ENCODE measurements around the gene PITPNM3. TPM values are rescaled to one million over a fixed set of nuclear protein-coding genes. Genes with fewer than 3 reads are reported as not detected.

PITPNM3 gene
- total RNA-seq, 1 experiment from 2014 or later, result 4.2 TPM

DNA sequence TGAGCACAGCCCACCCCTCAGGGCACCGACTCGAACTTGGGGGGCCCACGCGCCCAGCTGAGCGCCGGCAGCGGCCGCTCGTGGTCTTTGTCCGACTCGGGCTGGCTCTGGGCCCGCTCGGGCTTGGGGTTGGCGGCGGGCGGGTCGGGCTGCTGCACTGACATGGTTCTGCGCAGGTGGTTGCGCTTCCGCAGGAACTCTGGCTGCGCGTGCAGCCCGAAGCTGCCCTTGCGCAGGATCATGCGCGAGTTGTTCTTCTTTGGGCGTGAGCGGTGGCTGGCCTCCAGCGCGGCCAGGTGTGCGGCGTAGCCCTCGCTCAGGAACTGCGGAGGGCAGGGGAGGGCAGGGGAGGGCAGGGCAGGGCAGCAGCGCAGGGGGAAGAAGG, 101.0 kb downstream of the PITPNM3 start:
- ChIA-PET CTCF (interaction anchor here (0.9 kb wide), 1 partner anchor 193 kb away, joined by 3 read pairs; no protein-coding TSS in a partner anchor), POLR2A (no interaction called here), RAD21 (ENCODE audit: low non-redundant PET in 1 of 2, low total read pairs in 2 of 2, uncharacterized antibody in 2 of 2, unreplicated experiment in 2 of 2) (no interaction called here)
- Histone ChIP-seq H3K79me2 (ENCODE audit: insufficient read depth, low read length) (no peaks in the 10 kb centered on the region), H3K4me3 (replicated peaks in 1 of 2; ENCODE audit: low read depth in 1 of 2, low read length in 2 of 2) (no peak overlapping the region), H3K9ac (ENCODE audit: low read length) (no peak overlapping the region), H3K4me1 (ENCODE audit: control insufficient read depth in 1 of 2, insufficient read depth in 2 of 2, low read length in 2 of 2) (peaks cover 5 to 21% of the 10 kb centered on the region in 2 experiments), H3K27me3 (ENCODE audit: insufficient read depth, low read length) (no peaks in the 10 kb centered on the region), H2AFZ (ENCODE audit: low read depth, low read length, poor library complexity, severe bottlenecking) (no peak overlapping the region), H3K36me3 (ENCODE audit: control insufficient read depth in 1 of 2, insufficient read depth in 2 of 2, low read length in 2 of 2) (no peaks in the 10 kb centered on the region), H3K9me3 (ENCODE audit: control insufficient read depth in 1 of 2, insufficient read depth in 1 of 2, low read depth in 1 of 2, low read length in 2 of 2) (no peaks in the 10 kb centered on the region), H3K9me2 (ENCODE audit: insufficient read depth) (no peaks in the 10 kb centered on the region), H4K20me1 (ENCODE audit: insufficient read depth) (no peaks in the 10 kb centered on the region), H3K27ac (ENCODE audit: low read depth, low read length) (no peak overlapping the region), H3K4me2 (ENCODE audit: low read length) (no peak overlapping the region)
- no peak for TF ChIP-seq SP1 (IDR thresholded peaks at IDR 0.05; ENCODE audit: low read depth)
- TF ChIP-seq, protein P1, sequence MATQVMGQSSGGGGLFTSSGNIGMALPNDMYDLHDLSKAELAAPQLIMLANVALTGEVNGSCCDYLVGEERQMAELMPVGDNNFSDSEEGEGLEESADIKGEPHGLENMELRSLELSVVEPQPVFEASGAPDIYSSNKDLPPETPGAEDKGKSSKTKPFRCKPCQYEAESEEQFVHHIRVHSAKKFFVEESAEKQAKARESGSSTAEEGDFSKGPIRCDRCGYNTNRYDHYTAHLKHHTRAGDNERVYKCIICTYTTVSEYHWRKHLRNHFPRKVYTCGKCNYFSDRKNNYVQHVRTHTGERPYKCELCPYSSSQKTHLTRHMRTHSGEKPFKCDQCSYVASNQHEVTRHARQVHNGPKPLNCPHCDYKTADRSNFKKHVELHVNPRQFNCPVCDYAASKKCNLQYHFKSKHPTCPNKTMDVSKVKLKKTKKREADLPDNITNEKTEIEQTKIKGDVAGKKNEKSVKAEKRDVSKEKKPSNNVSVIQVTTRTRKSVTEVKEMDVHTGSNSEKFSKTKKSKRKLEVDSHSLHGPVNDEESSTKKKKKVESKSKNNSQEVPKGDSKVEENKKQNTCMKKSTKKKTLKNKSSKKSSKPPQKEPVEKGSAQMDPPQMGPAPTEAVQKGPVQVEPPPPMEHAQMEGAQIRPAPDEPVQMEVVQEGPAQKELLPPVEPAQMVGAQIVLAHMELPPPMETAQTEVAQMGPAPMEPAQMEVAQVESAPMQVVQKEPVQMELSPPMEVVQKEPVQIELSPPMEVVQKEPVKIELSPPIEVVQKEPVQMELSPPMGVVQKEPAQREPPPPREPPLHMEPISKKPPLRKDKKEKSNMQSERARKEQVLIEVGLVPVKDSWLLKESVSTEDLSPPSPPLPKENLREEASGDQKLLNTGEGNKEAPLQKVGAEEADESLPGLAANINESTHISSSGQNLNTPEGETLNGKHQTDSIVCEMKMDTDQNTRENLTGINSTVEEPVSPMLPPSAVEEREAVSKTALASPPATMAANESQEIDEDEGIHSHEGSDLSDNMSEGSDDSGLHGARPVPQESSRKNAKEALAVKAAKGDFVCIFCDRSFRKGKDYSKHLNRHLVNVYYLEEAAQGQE (IDR thresholded peaks at IDR 0.05; ENCODE audit: low read depth), result no peak
- TF ChIP-seq ZFX (IDR thresholded peaks at IDR 0.05), result no peak
- TF ChIP-seq MAX (IDR thresholded peaks at IDR 0.05), result no peak
- TF ChIP-seq, protein P2, sequence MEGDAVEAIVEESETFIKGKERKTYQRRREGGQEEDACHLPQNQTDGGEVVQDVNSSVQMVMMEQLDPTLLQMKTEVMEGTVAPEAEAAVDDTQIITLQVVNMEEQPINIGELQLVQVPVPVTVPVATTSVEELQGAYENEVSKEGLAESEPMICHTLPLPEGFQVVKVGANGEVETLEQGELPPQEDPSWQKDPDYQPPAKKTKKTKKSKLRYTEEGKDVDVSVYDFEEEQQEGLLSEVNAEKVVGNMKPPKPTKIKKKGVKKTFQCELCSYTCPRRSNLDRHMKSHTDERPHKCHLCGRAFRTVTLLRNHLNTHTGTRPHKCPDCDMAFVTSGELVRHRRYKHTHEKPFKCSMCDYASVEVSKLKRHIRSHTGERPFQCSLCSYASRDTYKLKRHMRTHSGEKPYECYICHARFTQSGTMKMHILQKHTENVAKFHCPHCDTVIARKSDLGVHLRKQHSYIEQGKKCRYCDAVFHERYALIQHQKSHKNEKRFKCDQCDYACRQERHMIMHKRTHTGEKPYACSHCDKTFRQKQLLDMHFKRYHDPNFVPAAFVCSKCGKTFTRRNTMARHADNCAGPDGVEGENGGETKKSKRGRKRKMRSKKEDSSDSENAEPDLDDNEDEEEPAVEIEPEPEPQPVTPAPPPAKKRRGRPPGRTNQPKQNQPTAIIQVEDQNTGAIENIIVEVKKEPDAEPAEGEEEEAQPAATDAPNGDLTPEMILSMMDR (IDR thresholded peaks at IDR 0.05 in 2 of 3, conservative IDR thresholded peaks at IDR 0.05 in 1 of 3; ENCODE audit: borderline replicate concordance in 1 of 3, insufficient read depth in 1 of 3, low read depth in 2 of 3, low read length in 2 of 3), result no peak
- TF ChIP-seq JUND (IDR thresholded peaks at IDR 0.05), result no peak
- TF ChIP-seq SRF (IDR thresholded peaks at IDR 0.05; ENCODE audit: low read depth), result no peak
- intact Hi-C loops (cut with micrococcal nuclease), result no loop called here
- no TSS peak for BruUV-seq (replicated peaks)
- no peak for ATAC-seq
- no peak for DNase-seq (ENCODE audit: low read depth, low spot score)

Data from HCT116 (cell line).